ENCODE results near the gene SLC10A7. TPM values are rescaled to one million over a fixed set of nuclear protein-coding genes. Genes with fewer than 3 reads are reported as not detected.

Gene SLC10A7
- total RNA-seq, 1 experiment from 2014 or later, result 3.9 TPM

DNA sequence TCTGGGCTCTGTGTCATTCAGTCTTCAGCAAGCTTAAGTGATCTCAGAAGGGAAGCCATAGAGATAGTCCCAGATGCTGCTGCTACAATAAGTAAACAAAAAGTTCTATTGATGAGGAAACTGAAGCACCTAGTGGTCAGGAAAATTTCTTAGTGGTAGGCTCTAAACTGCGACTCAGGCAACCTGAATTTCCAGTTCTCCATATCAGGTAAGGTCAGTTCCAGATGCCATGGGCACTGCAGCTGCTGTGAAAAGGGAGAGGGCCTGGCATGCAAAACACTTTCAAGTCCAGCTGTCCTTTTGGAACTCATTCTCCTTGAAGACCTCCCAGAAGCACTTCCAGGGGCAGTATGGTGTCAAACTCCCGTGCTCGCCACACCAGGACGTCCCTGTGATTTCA, 261.2 kb downstream of the SLC10A7 start:
- Mint-ChIP-seq H3K27me3 (ENCODE audit: low read depth) (no peaks in the 10 kb centered on the region; the same call in 1 of the 2 replicates), H3K27ac (no peak overlapping the region), H3K9me3 (no peaks in the 10 kb centered on the region), H3K4me3 (no peak overlapping the region), H3K4me1 (peaks cover under 1% of the 10 kb centered on the region in 2 experiments; a peak in 3 of 4 replicates), H3K36me3 (ENCODE audit: insufficient read depth in 1 of 3, low read depth in 3 of 3) (no peaks in the 10 kb centered on the region)
- H4K91ac ChIP-seq (ENCODE audit: insufficient read length, low read depth, low read length), result no peak overlapping the region
- H3K9ac ChIP-seq (ENCODE audit: extremely low read depth, insufficient read length, low read length), result no peak overlapping the region
- H4K8ac ChIP-seq (replicated peaks; ENCODE audit: insufficient read length, low read depth, low read length), result no peak overlapping the region
- no peaks in the 10 kb centered on the region for H3K9me3 ChIP-seq (ENCODE audit: control insufficient read depth, low read depth, low read length)
- no peak for DNase-seq
- no peaks in the 10 kb centered on the region for H4K20me1 ChIP-seq (ENCODE audit: control insufficient read depth, insufficient read depth, insufficient read length)
- no peak overlapping the region for H3K4ac ChIP-seq (ENCODE audit: low read depth, low read length)
- H3K27ac ChIP-seq (ENCODE audit: insufficient read length, low read depth, low read length), result no peak overlapping the region
- no peak overlapping the region for H2BK12ac ChIP-seq (ENCODE audit: insufficient read length, low read depth, low read length)
- H3K4me2 ChIP-seq (ENCODE audit: insufficient read depth, insufficient read length, low read length), result no peak overlapping the region
- H3K79me2 ChIP-seq (ENCODE audit: insufficient read depth, low read length), result no peaks in the 10 kb centered on the region
- H2BK120ac ChIP-seq (ENCODE audit: low read depth, low read length, poor library complexity, severe bottlenecking), result no peak overlapping the region
- H3K4me1 ChIP-seq (ENCODE audit: insufficient read depth, low read length), result no peaks in the 10 kb centered on the region
- WGBS (ENCODE audit: extremely low coverage, insufficient read length, low lambda C conversion rate), result no CpG with 5 or more reads among the region's 4 CpGs
- H3T11ph ChIP-seq (ENCODE audit: low read length), result no peak overlapping the region
- H3K79me1 ChIP-seq (ENCODE audit: insufficient read depth, low read depth, low read length, poor library complexity, severe bottlenecking), result no peaks in the 10 kb centered on the region
- no peak overlapping the region for H2AK5ac ChIP-seq (ENCODE audit: insufficient read length, low read length)
- no peaks in the 10 kb centered on the region for H3K27me3 ChIP-seq (ENCODE audit: insufficient read depth, low read length)
- no peak overlapping the region for H2BK5ac ChIP-seq (ENCODE audit: insufficient read length, low read length)
- no peak overlapping the region for H3K18ac ChIP-seq (ENCODE audit: insufficient read length, low read depth, low read length)
- no peak overlapping the region for H3K23ac ChIP-seq (ENCODE audit: insufficient read length, low read depth, low read length)
- no peak overlapping the region for H2BK15ac ChIP-seq (ENCODE audit: low read depth, low read length)
- no peak overlapping the region for H3K14ac ChIP-seq (ENCODE audit: insufficient read depth, low read length)
- no peak overlapping the region for H2BK20ac ChIP-seq (ENCODE audit: low read depth, low read length, poor library complexity, severe bottlenecking)
- no peaks in the 10 kb centered on the region for H3K23me2 ChIP-seq (ENCODE audit: insufficient read length, low read depth, low read length, poor library complexity, severe bottlenecking)
- H4K5ac ChIP-seq (ENCODE audit: insufficient read length, low read depth, low read length), result no peak overlapping the region
- H2AFZ ChIP-seq (ENCODE audit: low read length), result no peak overlapping the region
- TF ChIP-seq, protein P1, sequence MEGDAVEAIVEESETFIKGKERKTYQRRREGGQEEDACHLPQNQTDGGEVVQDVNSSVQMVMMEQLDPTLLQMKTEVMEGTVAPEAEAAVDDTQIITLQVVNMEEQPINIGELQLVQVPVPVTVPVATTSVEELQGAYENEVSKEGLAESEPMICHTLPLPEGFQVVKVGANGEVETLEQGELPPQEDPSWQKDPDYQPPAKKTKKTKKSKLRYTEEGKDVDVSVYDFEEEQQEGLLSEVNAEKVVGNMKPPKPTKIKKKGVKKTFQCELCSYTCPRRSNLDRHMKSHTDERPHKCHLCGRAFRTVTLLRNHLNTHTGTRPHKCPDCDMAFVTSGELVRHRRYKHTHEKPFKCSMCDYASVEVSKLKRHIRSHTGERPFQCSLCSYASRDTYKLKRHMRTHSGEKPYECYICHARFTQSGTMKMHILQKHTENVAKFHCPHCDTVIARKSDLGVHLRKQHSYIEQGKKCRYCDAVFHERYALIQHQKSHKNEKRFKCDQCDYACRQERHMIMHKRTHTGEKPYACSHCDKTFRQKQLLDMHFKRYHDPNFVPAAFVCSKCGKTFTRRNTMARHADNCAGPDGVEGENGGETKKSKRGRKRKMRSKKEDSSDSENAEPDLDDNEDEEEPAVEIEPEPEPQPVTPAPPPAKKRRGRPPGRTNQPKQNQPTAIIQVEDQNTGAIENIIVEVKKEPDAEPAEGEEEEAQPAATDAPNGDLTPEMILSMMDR (conservative IDR thresholded peaks at IDR 0.05), result no peak
- H3K56ac ChIP-seq (ENCODE audit: insufficient read length, low read depth, low read length), result no peak overlapping the region
